ENCODE results near the gene SNAP29. TPM values are rescaled to one million over a fixed set of nuclear protein-coding genes. Genes with fewer than 3 reads are reported as not detected.

The SNAP29 gene
- total RNA-seq, 3 donors from 2014 or later, result 32.2 to 33.8 (median 32.5) TPM

- no peak for ATAC-seq
- no peaks in the 10 kb centered on the region for H3K36me3 ChIP-seq (ENCODE audit: low read depth)
- intact Hi-C loops (cut with DNase I, micrococcal nuclease), result no loop called here
- TF ChIP-seq CTCF (IDR thresholded peaks at IDR 0.05), result no peak
- no peaks in the 10 kb centered on the region for H3K9me3 ChIP-seq
- no peak for DNase-seq
- H3K4me3 ChIP-seq, result no peak overlapping the region
- H3K4me1 ChIP-seq (ENCODE audit: low read depth), result peaks cover 27% of the 10 kb centered on the region
Observed at GRCh38 chr22:20859615-20860014, 808 bp downstream of the SNAP29 start.

- ATAC-seq, result no peak
- Histone ChIP-seq H3K4me3 (no peak overlapping the region), H3K4me1 (ENCODE audit: low read depth) (peaks cover 36% of the 10 kb centered on the region), H3K9me3 (no peaks in the 10 kb centered on the region), H3K36me3 (ENCODE audit: low read depth) (no peaks in the 10 kb centered on the region)
- intact Hi-C loops (cut with DNase I, micrococcal nuclease), result no loop called here
- no peak for TF ChIP-seq CTCF (IDR thresholded peaks at IDR 0.05)
- no peak for DNase-seq
Observed at GRCh38 chr22:20862540-20862939, 3.7 kb downstream of the SNAP29 start.

GRCh38 chr22:20863366-20863765 is 4.6 kb downstream of the SNAP29 start:
- no peak for DNase-seq
- H3K4me1 ChIP-seq (ENCODE audit: low read depth), result peaks cover 38% of the 10 kb centered on the region
- no peak for ATAC-seq
- intact Hi-C loops (cut with DNase I, micrococcal nuclease), result no loop called here
- no peaks in the 10 kb centered on the region for H3K36me3 ChIP-seq (ENCODE audit: low read depth)
- no peak overlapping the region for H3K4me3 ChIP-seq
- no peak for TF ChIP-seq CTCF (IDR thresholded peaks at IDR 0.05)
- H3K9me3 ChIP-seq, result no peaks in the 10 kb centered on the region

- ATAC-seq (no peak), DNase-seq (no peak)
- no peak for TF ChIP-seq CTCF (IDR thresholded peaks at IDR 0.05)
- Histone ChIP-seq H3K36me3 (ENCODE audit: low read depth) (no peaks in the 10 kb centered on the region), H3K9me3 (no peaks in the 10 kb centered on the region), H3K4me3 (no peak overlapping the region), H3K4me1 (ENCODE audit: low read depth) (peaks cover 38% of the 10 kb centered on the region)
- intact Hi-C loops (cut with DNase I, micrococcal nuclease), result no loop called here
Observed at GRCh38 chr22:20864186-20864908, 5.5 kb downstream of the SNAP29 start.

GRCh38 chr22:20865331-20865730 is 6.5 kb downstream of the SNAP29 start:
- Histone ChIP-seq H3K4me1 (ENCODE audit: low read depth) (peaks cover 29% of the 10 kb centered on the region), H3K36me3 (ENCODE audit: low read depth) (no peaks in the 10 kb centered on the region), H3K4me3 (no peak overlapping the region), H3K9me3 (no peaks in the 10 kb centered on the region)
- intact Hi-C loops (cut with DNase I, micrococcal nuclease), result no loop called here
- ATAC-seq, result no peak
- DNase-seq, result no peak
- no peak for TF ChIP-seq CTCF (IDR thresholded peaks at IDR 0.05)
